WI38 (cell line): ENCODE measurements around the gene ARMC8.

Experiments
- H3K4me3 ChIP-seq: 2 replicates; pipeline ENCODE4 v1.5.1; 2011; ENCODE audit warnings: low read depth, mild to moderate bottlenecking, control low read depth, low read length
- CTCF ChIP-seq: IDR thresholded peaks from 2 replicates; pipeline ENCODE4 v1.5.1; 2012; ENCODE audit warnings: low read depth, mild to moderate bottlenecking, control low read depth, low read length

The ARMC8 gene

DNA sequence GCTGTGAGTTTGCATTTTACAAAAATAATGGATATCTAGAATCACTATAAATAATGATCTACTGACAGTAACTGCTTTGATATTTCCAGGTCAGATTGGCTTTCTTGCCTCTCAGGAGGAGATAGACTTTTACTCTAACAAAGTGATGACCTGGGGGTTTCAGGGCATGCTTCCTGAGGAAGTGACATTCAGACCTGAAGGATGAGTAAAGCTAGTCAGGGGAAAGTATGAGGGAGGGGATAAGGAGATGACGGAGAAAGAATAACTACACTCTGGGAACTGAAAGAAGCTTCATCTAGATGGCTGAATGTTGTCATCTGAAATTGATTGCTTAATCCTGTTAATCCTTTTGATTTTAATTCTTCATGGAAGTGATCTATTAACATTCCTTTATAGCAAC is 32.2 kb downstream of the ARMC8 start:
- TF ChIP-seq CTCF, result no peak
- H3K4me3 ChIP-seq, result no peak overlapping the region

- no peak overlapping the region for H3K4me3 ChIP-seq
- TF ChIP-seq CTCF, result no peak
Observed at GRCh38 chr3:138220242-138220641, 33.1 kb downstream of the ARMC8 start.

DNA sequence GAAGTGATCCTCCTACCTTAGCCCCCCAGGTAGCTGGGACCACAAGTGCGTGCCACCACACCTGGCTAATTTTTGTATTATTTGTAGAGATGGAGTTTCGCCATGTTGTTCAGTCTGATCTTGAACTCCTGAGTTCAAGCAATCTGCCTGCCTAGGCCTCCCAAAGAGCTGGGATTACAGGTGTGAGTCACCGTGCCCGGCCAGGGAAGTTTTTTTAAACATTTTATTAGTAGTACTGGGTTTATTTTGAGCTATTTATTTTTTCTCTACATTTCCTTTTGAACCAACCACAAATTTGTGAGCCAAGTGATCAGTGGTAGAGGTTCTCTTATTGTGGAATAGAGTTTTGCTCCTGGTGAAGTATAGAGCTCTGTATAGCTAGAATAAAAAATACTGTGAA is 33.7 kb downstream of the ARMC8 start:
- no peak overlapping the region for H3K4me3 ChIP-seq
- TF ChIP-seq CTCF, result no peak

DNA sequence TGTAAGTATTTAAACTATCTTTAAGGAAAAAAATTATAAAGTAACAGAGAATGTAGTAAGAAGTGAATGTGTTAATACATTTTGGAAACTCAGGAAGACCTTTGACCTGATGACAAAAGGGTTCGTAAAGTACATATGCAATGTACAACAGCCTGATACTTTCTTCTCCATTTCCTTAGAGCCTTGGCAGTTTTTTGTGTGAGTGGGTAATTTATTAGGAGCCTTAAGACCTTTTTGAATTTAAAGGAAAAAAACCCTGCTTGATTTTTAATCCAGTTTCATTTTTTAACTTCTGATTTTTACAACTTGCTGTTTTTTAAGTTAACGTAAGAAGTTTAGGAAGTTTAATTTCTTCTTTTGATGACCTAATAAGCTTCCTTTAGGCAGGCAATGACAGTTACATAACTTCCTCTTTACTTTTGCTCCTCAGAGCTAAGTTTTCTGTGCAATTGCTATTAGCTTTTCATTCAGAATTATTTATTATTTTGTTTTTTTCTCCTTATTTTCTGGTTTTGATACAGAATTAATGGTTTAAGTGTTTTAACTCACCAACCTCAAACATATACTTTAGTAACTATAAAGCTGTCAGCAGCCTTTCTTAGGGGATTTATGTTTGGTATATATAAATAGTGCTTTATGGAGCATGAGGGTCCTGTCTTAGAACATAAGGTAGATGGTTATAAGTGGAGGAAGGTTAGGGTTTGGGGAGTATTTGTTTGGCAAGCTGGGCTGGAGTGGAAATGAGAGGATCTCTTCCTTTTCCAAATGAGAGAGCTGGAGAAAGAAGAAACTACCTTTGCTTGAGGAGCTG is 35.2 kb downstream of the ARMC8 start:
- no peak for TF ChIP-seq CTCF
- no peak overlapping the region for H3K4me3 ChIP-seq

DNA sequence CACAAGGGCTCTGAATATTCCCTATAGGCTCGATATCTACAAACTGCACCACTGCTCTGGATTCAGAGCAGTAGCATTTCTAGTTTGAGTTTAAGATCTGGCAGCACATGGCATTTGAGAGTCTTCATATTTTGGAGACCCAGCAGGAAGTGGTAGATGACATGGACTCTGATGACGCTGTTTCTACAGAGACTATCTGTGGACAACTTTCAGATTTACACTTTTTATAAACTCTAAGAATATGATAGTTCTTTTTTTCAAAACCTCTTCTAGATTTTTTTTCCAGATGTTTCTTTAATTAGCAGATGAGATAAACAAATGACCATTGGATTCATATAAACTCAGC is 35.8 kb downstream of the ARMC8 start:
- H3K4me3 ChIP-seq, result no peak overlapping the region
- TF ChIP-seq CTCF, result no peak

DNA sequence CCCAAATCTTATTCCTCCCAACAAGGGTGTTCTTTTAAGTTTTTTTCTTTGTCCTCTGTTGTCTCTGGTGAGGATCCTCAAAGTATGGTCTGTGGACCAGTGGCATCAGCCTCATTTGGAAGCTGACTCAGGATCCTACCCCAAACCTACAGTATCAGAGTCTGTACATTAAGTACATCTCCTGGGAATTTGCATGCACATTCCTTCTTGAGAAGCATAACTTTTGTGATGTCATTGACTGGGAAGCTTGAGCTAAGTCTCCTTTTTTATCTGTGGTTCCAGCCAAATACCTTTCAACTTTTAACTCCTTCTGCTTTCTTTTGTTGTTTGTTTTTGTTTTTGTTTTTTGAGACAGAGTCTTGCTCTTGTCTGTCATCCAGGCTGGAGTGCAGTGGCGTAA is 40.5 kb downstream of the ARMC8 start:
- TF ChIP-seq CTCF, result no peak
- H3K4me3 ChIP-seq, result no peak overlapping the region

DNA sequence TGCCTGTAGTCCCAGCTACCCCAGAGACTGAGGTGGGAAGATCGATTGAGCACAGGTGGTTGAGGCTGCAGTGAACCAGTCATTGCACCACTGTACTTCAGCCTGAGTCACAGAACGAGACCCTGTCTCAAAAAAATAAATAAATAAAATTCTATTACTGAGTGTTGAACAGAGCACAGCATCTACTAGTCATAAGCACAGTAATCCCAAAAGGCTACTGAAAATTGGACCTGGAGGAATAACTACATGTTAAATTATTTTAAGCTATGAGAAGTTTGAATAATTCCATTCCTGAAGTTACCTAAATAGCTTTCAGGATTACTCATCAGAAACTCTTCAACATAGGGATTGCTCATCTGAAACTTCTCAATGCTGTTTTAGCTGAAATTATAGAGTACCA is 43.4 kb downstream of the ARMC8 start:
- H3K4me3 ChIP-seq, result no peak overlapping the region
- TF ChIP-seq CTCF, result no peak
